Panc1 (cell line): ENCODE results near the gene POLR3A. TPM values are rescaled to one million over a fixed set of nuclear protein-coding genes. Genes with fewer than 3 reads are reported as not detected.

Experiments
- ATAC-seq: fragments of 200-7000 bp; cut with Tn5 transposase; 2 replicates; pipeline ENCODE4 v1.9.1; 2020; ENCODE audit warnings: mild to moderate bottlenecking, moderate library complexity
- BruUV-seq: library from RNA; stranded (reverse); fragments of 400-500 nt; replicated peaks from 2 replicates; lab custom pipeline; 2021; lab: Mats Ljungman, UMichigan
- CTCF ChIA-PET: fragments of 300-600 bp; sonication (Branson Sonifier 250); formaldehyde crosslinking; loops from one replicate; lab custom pipeline; 2022; ENCODE audit warnings: antibody characterized with exemption; lab: Charles Lee
- POLR2A ChIA-PET: fragments of 300-600 bp; sonication (Branson Sonifier 250); formaldehyde crosslinking; loops from one replicate; lab custom pipeline; 2022; ENCODE audit warnings: antibody characterized with exemption; lab: Charles Lee
- DNase-seq: peaks from one replicate; pipeline ENCODE4 v3.0.0-alpha.2; 2010; ENCODE audit warnings: low read depth, low spot score
- H3K27ac ChIP-seq: 2 replicates; pipeline ENCODE4 v1.5.1; 2011; ENCODE audit warnings: mild to moderate bottlenecking, low read length, inconsistent platforms
- H3K27me3 ChIP-seq: fragments of 200-500 bp; sonication (Bioruptor generic); 2 replicates; pipeline ENCODE4 v1.6.0; 2014; ENCODE audit warnings: low read length, inconsistent platforms; ENCODE audit not compliant: control insufficient read depth, insufficient read depth
- H3K36me3 ChIP-seq: fragments of 200-500 bp; sonication (Bioruptor generic); 2 replicates; pipeline ENCODE4 v1.5.1; 2014; ENCODE audit warnings: inconsistent platforms, mild to moderate bottlenecking, low read length, moderate library complexity; ENCODE audit not compliant: control insufficient read depth, insufficient read depth
- H3K4me1 ChIP-seq: 2 replicates; pipeline ENCODE4 v1.5.1; 2011; ENCODE audit warnings: inconsistent platforms, mild to moderate bottlenecking, low read length, moderate library complexity; ENCODE audit not compliant: control insufficient read depth, insufficient read depth
- H3K4me3 ChIP-seq, 2 experiments: 2 replicates each; pipeline ENCODE4 v1.5.1; 2011 to 2012; ENCODE audit warnings: low read depth in 2 of 2, low read length in 2 of 2, mild to moderate bottlenecking in 2 of 2, inconsistent platforms in 1 of 2, moderate library complexity in 1 of 2
- H3K9me3 ChIP-seq: fragments of 200-500 bp; sonication (Bioruptor generic); 2 replicates; pipeline ENCODE4 v1.5.1; 2014; ENCODE audit warnings: low read depth, mild to moderate bottlenecking, inconsistent platforms, low read length, moderate library complexity; ENCODE audit not compliant: control insufficient read depth, insufficient read depth
- POLR2AphosphoS5 ChIP-seq: IDR thresholded peaks from 2 replicates; pipeline ENCODE4 v1.6.1; 2012; ENCODE audit warnings: mild to moderate bottlenecking, low read depth, low read length, moderate library complexity
- SIN3A ChIP-seq: IDR thresholded peaks from 2 replicates; pipeline ENCODE4 v1.6.1; 2012; ENCODE audit warnings: low read depth, mild to moderate bottlenecking, low read length, moderate library complexity, borderline replicate concordance; ENCODE audit not compliant: insufficient read depth
- TCF7L2 ChIP-seq: IDR thresholded peaks from 2 replicates; pipeline ENCODE4 v1.6.1; 2011; ENCODE audit warnings: mild to moderate bottlenecking, low read depth, low read length, inconsistent platforms
- in situ Hi-C: cut with HindIII; loops from 2 replicates; pipeline ENCODE4 v1.10.0; 2016; ENCODE audit warnings: low sequenced_read_pairs, low pct_unique_long_range_greater_than_20kb
- intact Hi-C: fragments of 100-400 bp; cut with micrococcal nuclease; formaldehyde crosslinking; loops from one replicate; pipeline ENCODE4 v1.10.0; 2022; ENCODE audit not compliant: unreplicated experiment
- total RNA-seq: library from RNA; stranded (reverse); gene quantifications from one replicate; pipeline ENCODE4 v1.2.1, GENCODE V29; 2021; ENCODE audit not compliant: unreplicated experiment
- TF ChIP-seq, protein P1 (sequence below), 2 experiments: IDR thresholded peaks; 2 replicates each; pipeline ENCODE4 v1.6.1; 2011 to 2012; ENCODE audit warnings: low read depth in 2 of 2, control low read depth in 1 of 2, low read length in 1 of 2, mild to moderate bottlenecking in 1 of 2, moderate library complexity in 1 of 2; ENCODE audit not compliant: insufficient read depth in 1 of 2
- TF ChIP-seq, protein P2 (sequence below): fragments of 450-650 bp; IDR thresholded peaks from 2 replicates; pipeline ENCODE4 v1.5.1; 2017; ENCODE audit warnings: mild to moderate bottlenecking

The POLR3A gene
- total RNA-seq, 1 experiment from 2014 or later = 26.3 TPM

DNA sequence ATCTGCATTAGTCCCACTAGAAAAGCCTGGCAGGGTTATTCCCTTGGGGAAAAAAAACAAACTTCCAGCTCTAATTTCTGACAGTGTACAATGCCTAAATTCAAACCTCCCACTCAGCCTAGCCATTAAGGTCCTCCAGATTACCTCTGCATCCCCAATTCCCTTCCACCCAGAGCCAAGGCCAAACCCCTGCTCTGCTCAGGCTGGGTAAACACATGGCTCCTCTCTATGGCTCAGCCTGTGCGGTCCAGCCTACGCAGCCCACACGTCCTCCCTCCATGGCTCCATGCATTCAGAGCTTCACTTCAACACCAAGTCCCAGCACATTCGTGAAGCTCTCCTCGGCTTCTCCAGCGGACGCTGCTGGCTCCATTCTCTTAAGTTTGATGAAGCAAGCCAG is 107.9 kb downstream of the POLR3A start:
- TF ChIP-seq, protein P1, sequence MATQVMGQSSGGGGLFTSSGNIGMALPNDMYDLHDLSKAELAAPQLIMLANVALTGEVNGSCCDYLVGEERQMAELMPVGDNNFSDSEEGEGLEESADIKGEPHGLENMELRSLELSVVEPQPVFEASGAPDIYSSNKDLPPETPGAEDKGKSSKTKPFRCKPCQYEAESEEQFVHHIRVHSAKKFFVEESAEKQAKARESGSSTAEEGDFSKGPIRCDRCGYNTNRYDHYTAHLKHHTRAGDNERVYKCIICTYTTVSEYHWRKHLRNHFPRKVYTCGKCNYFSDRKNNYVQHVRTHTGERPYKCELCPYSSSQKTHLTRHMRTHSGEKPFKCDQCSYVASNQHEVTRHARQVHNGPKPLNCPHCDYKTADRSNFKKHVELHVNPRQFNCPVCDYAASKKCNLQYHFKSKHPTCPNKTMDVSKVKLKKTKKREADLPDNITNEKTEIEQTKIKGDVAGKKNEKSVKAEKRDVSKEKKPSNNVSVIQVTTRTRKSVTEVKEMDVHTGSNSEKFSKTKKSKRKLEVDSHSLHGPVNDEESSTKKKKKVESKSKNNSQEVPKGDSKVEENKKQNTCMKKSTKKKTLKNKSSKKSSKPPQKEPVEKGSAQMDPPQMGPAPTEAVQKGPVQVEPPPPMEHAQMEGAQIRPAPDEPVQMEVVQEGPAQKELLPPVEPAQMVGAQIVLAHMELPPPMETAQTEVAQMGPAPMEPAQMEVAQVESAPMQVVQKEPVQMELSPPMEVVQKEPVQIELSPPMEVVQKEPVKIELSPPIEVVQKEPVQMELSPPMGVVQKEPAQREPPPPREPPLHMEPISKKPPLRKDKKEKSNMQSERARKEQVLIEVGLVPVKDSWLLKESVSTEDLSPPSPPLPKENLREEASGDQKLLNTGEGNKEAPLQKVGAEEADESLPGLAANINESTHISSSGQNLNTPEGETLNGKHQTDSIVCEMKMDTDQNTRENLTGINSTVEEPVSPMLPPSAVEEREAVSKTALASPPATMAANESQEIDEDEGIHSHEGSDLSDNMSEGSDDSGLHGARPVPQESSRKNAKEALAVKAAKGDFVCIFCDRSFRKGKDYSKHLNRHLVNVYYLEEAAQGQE (IDR thresholded peaks at IDR 0.05; ENCODE audit: insufficient read depth in 1 of 2, low read depth in 2 of 2, low read length in 1 of 2) = no peak
- TF ChIP-seq, protein P2, sequence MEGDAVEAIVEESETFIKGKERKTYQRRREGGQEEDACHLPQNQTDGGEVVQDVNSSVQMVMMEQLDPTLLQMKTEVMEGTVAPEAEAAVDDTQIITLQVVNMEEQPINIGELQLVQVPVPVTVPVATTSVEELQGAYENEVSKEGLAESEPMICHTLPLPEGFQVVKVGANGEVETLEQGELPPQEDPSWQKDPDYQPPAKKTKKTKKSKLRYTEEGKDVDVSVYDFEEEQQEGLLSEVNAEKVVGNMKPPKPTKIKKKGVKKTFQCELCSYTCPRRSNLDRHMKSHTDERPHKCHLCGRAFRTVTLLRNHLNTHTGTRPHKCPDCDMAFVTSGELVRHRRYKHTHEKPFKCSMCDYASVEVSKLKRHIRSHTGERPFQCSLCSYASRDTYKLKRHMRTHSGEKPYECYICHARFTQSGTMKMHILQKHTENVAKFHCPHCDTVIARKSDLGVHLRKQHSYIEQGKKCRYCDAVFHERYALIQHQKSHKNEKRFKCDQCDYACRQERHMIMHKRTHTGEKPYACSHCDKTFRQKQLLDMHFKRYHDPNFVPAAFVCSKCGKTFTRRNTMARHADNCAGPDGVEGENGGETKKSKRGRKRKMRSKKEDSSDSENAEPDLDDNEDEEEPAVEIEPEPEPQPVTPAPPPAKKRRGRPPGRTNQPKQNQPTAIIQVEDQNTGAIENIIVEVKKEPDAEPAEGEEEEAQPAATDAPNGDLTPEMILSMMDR = no peak
- no peak for TF ChIP-seq SIN3A
- no peak for TF ChIP-seq TCF7L2
- TF ChIP-seq POLR2AphosphoS5 = no peak
- ATAC-seq (no peak), DNase-seq (no peak)
- in situ Hi-C loops = no loop called here
- Histone ChIP-seq H3K9me3 (no peaks in the 10 kb centered on the region), H3K4me3 (no peak overlapping the region), H3K4me1 (peaks cover 46% of the 10 kb centered on the region), H3K27ac (no peak overlapping the region), H3K27me3 (no peaks in the 10 kb centered on the region), H3K36me3 (no peaks in the 10 kb centered on the region)
- ChIA-PET CTCF (no interaction called here), POLR2A (no interaction called here)
- intact Hi-C loops = no loop called here
- BruUV-seq = no TSS peak

DNA sequence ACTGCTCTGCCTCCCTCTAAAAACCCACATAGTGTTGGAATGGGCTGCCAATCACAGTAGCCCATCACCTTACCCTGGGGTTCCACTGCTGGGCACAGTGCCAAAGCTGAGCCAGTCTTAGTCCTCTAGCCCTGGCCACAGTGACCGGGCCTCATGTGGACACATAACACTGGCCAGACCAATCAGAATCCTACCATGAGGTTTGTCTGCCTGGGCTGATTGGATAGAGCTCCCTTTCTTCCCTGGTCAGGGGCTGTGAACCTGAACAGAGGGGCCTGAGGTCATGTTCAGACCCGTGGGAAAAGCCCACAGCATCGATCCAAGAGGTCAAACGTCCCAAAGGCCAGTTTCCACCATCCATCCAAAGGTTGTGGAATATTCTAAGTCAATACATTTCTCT is 108.8 kb downstream of the POLR3A start:
- Histone ChIP-seq H3K4me3 (no peak overlapping the region), H3K9me3 (no peaks in the 10 kb centered on the region), H3K4me1 (peaks cover 45% of the 10 kb centered on the region), H3K36me3 (no peaks in the 10 kb centered on the region), H3K27me3 (no peaks in the 10 kb centered on the region), H3K27ac (no peak overlapping the region)
- TF ChIP-seq, protein P1 (IDR thresholded peaks at IDR 0.05; ENCODE audit: insufficient read depth in 1 of 2, low read depth in 2 of 2, low read length in 1 of 2) = no peak
- TF ChIP-seq TCF7L2 = no peak
- TF ChIP-seq SIN3A = no peak
- TF ChIP-seq, protein P2 = no peak
- TF ChIP-seq POLR2AphosphoS5 = no peak
- DNase-seq (no peak), ATAC-seq (no peak)
- ChIA-PET POLR2A (no interaction called here), CTCF (no interaction called here)
- no TSS peak for BruUV-seq
- in situ Hi-C loops = no loop called here
- intact Hi-C loops = no loop called here
